ENCODE results near the gene BMPR1B.

BMPR1B gene

DNA sequence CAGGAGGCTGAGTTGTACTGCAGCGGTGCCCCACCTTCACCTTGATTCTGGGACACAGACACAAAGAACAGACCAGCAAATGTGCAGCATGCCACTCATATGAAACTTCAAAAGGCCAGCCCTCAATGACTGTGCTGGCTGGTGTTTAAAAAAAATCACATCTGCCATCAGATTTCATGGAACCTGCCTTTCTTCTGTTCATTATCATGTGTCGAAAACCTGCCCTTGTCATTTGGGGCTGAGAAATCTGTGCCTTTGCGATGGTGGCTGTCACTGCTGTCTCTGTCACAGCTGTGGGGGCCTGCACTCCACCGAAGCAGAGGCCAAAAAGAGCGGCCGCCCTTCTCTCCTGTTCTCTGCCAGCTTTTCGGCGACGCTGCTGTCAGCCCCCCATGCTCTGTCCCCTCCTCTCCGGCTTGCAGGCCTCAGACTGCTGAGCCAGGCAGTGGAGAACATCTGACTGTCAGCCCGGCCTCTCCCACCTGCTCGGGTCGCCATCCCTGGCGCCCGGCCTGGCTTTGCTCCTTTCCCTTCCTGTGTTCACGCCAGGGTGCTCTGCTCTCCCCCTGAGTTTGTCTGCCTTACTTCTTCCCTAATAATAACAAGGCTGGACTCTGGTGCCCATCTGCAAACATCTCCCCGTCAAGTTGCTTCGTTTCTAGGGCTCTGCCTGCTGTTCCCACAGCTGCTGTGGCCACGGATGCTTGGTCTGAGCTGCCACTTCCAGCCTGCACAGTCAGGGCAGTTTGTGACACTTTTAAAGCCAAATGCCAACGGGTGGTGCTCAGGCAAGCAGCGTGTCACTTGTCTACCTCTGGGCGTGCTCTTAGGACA lies 435.9 kb downstream of the BMPR1B start:
- TF ChIP-seq, protein P1, sequence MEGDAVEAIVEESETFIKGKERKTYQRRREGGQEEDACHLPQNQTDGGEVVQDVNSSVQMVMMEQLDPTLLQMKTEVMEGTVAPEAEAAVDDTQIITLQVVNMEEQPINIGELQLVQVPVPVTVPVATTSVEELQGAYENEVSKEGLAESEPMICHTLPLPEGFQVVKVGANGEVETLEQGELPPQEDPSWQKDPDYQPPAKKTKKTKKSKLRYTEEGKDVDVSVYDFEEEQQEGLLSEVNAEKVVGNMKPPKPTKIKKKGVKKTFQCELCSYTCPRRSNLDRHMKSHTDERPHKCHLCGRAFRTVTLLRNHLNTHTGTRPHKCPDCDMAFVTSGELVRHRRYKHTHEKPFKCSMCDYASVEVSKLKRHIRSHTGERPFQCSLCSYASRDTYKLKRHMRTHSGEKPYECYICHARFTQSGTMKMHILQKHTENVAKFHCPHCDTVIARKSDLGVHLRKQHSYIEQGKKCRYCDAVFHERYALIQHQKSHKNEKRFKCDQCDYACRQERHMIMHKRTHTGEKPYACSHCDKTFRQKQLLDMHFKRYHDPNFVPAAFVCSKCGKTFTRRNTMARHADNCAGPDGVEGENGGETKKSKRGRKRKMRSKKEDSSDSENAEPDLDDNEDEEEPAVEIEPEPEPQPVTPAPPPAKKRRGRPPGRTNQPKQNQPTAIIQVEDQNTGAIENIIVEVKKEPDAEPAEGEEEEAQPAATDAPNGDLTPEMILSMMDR (IDR thresholded peaks at IDR 0.05; ENCODE audit: control insufficient read depth, insufficient read depth, low read depth, low read length, missing control alignments): no peak
- H3K4me3 ChIP-seq (ENCODE audit: control insufficient read depth, low read depth, low read length): no peak overlapping the region
- DNase-seq (ENCODE audit: low read depth): no peak

DNA sequence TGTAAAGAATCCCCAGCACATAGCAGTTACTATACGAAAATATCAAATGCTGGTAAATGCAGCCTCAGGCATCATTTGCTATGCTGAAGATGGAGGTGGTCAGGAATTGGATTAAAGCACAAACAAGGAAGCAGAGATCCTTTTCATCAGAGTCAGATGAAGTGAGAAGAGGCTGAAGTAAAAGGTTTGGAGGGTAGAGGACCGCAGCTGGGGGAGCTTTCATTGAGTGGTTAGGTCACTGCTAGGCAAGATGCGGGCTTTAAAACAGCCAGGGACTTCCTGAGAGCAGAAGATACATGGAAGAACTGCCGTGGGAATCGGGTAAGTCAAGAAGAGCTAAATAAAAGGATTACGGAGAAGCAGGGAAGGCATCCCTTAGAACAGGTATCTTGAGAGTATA lies 439.6 kb downstream of the BMPR1B start:
- no peak overlapping the region for H3K4me3 ChIP-seq (ENCODE audit: control insufficient read depth, low read depth, low read length)

GRCh38 chr4:95198961-95199360 lies 441.2 kb downstream of the BMPR1B start:
- TF ChIP-seq, protein P1 (IDR thresholded peaks at IDR 0.05; ENCODE audit: control insufficient read depth, insufficient read depth, low read depth, low read length, missing control alignments): no peak
- DNase-seq (ENCODE audit: low read depth): no peak
- no peak overlapping the region for H3K4me3 ChIP-seq (ENCODE audit: control insufficient read depth, low read depth, low read length)

More for the DNA sequence above, 439.6 kb downstream of the BMPR1B start:
- TF ChIP-seq, protein P1 (IDR thresholded peaks at IDR 0.05; ENCODE audit: control insufficient read depth, insufficient read depth, low read depth, low read length, missing control alignments): no peak
- no peak for DNase-seq (ENCODE audit: low read depth)

DNA sequence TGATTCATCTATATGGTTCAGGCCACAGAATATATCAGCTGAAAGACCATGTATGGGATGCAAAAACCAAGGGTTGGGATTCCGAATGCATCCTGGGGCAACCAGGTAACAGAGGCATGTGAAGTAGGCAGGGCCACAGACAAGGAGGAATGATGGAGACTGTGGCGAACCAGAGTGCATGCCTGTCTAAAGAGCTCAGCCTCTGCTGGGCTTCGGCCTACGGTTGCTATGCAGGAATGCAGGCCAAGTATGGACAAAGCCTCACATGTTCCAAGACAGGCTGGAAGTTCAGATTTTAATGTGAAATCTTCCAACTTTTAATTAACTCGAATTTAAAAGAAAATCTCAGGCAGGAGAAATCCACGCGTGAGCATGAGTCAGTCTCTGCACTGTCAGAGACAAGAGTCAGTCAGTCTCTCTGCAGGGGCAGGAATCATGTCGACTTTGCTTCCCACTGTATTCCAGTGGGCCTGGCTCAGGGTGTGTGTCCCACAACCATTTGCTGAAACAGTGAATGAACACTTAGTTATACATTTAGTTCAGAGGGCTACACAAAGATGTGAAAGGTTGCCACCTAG lies 446.6 kb downstream of the BMPR1B start:
- no peak for DNase-seq (ENCODE audit: low read depth)
- H3K4me3 ChIP-seq (ENCODE audit: control insufficient read depth, low read depth, low read length): no peak overlapping the region
- TF ChIP-seq, protein P1 (IDR thresholded peaks at IDR 0.05; ENCODE audit: control insufficient read depth, insufficient read depth, low read depth, low read length, missing control alignments): no peak

- TF ChIP-seq, protein P1 (IDR thresholded peaks at IDR 0.05; ENCODE audit: control insufficient read depth, insufficient read depth, low read depth, low read length, missing control alignments): peak; percentile 22
- H3K4me3 ChIP-seq (ENCODE audit: control insufficient read depth, low read depth, low read length): no peak overlapping the region
- DNase-seq (ENCODE audit: low read depth): no peak
These were observed 447.1 kb downstream of the BMPR1B start for GRCh38 chr4:95204873-95205272.

Data from AG09309 (cell line).